BE2C (cell line): ENCODE results near the gene NOS3.
A peak's percentile ranks its signal among the peaks of the same experiment; 100 is the strongest.

Experiments used
- DNase-seq: peaks from one replicate; pipeline ENCODE4 v3.0.0-alpha.2; 2020
- H3K27me3 ChIP-seq: fragments of 250-450 bp; sonication (Bioruptor Pico); 2 replicates; pipeline ENCODE4 v1.5.1; 2020; ENCODE audit warnings: mild to moderate bottlenecking
- H3K36me3 ChIP-seq: fragments of 250-450 bp; sonication (Bioruptor Pico); 2 replicates; pipeline ENCODE4 v1.5.1; 2020; ENCODE audit warnings: mild to moderate bottlenecking
- H3K4me1 ChIP-seq: fragments of 250-450 bp; sonication (Bioruptor Pico); 2 replicates; pipeline ENCODE4 v1.5.1; 2020
- H3K4me3 ChIP-seq: 2 replicates; pipeline ENCODE4 v1.5.1; 2011; ENCODE audit warnings: low read depth, low read length
- H3K9me3 ChIP-seq: fragments of 250-450 bp; sonication (Bioruptor Pico); 2 replicates; pipeline ENCODE4 v1.5.1; 2020
- TF ChIP-seq, protein P1 (sequence below): IDR thresholded peaks from 2 replicates; pipeline ENCODE4 v1.5.1; 2012; ENCODE audit warnings: mild to moderate bottlenecking, low read depth, low read length

The NOS3 gene

DNA sequence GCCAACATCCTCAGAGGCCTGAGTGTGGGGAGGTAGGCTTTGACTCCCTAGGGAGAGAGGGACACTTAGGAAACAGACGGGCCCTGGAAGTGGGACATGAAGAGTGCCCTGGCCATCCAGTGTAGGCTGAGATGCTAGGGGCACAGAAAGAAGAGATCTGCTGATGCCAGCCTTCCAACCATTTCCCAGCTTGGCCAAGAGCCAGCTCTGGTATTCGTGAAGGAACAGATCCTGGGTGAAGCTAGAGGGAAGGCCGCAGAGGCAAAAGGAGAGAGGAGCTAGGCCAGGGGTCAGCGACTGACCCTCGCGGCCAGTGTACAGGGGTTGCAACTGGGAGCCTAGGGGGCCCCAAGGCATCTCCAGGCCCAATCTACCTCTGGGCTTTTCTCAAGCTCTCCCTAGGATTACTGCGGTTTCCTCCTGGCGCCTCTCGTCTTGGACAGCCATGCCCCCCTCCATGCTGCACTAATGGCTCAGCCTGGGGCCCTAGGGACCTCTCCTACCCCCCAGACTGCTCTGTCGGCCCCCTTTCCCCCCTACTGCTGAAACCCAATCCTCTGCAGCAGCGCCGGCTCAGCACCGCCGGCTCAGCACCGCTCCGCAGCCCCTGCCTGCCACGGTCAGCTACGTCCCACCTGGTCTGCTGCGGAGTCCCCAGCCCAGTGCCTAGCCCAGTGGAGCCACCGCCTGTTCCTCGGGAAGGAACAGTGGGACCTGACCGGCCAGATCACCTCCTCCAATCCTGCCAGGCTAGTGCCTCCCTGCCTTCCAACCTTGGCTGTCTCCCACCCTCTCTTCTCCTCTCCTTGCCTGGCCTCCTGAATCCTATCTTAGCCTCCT, 57.4 kb downstream of the NOS3 start, which contains the start of gene ASIC3:
Gene ASIC3, plus strand, starts transcription at position 556 of the 840 bp plus-strand sequence. CDS start 355 bp downstream, outside the sequence.
- H3K4me1 ChIP-seq = peaks cover 34% of the 10 kb centered on the region
- H3K36me3 ChIP-seq = peaks cover 7% of the 10 kb centered on the region; the same call in 1 of the 2 replicates
- TF ChIP-seq, protein P1, sequence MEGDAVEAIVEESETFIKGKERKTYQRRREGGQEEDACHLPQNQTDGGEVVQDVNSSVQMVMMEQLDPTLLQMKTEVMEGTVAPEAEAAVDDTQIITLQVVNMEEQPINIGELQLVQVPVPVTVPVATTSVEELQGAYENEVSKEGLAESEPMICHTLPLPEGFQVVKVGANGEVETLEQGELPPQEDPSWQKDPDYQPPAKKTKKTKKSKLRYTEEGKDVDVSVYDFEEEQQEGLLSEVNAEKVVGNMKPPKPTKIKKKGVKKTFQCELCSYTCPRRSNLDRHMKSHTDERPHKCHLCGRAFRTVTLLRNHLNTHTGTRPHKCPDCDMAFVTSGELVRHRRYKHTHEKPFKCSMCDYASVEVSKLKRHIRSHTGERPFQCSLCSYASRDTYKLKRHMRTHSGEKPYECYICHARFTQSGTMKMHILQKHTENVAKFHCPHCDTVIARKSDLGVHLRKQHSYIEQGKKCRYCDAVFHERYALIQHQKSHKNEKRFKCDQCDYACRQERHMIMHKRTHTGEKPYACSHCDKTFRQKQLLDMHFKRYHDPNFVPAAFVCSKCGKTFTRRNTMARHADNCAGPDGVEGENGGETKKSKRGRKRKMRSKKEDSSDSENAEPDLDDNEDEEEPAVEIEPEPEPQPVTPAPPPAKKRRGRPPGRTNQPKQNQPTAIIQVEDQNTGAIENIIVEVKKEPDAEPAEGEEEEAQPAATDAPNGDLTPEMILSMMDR = no peak
- H3K4me3 ChIP-seq = no peak within 1 kb of the TSS
- no peak for DNase-seq
- H3K27me3 ChIP-seq = no peaks in the 10 kb centered on the region
- H3K9me3 ChIP-seq = no peaks in the 10 kb centered on the region

DNA sequence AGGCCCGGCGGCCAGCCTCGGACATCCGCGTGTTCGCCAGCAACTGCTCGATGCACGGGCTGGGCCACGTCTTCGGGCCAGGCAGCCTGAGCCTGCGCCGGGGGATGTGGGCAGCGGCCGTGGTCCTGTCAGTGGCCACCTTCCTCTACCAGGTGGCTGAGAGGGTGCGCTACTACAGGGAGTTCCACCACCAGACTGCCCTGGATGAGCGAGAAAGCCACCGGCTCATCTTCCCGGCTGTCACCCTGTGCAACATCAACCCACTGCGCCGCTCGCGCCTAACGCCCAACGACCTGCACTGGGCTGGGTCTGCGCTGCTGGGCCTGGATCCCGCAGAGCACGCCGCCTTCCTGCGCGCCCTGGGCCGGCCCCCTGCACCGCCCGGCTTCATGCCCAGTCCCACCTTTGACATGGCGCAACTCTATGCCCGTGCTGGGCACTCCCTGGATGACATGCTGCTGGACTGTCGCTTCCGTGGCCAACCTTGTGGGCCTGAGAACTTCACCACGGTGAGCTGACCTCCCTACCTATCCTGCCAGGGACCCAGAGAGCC, 58.2 kb downstream of the NOS3 start:
- TF ChIP-seq, protein P1 = no peak
- DNase-seq = no peak
- peaks cover 34% of the 10 kb centered on the region for H3K4me1 ChIP-seq
- H3K27me3 ChIP-seq = no peaks in the 10 kb centered on the region
- no peak overlapping the region for H3K4me3 ChIP-seq
- H3K36me3 ChIP-seq = peaks cover 7% of the 10 kb centered on the region; the same call in 1 of the 2 replicates
- H3K9me3 ChIP-seq = no peaks in the 10 kb centered on the region

DNA sequence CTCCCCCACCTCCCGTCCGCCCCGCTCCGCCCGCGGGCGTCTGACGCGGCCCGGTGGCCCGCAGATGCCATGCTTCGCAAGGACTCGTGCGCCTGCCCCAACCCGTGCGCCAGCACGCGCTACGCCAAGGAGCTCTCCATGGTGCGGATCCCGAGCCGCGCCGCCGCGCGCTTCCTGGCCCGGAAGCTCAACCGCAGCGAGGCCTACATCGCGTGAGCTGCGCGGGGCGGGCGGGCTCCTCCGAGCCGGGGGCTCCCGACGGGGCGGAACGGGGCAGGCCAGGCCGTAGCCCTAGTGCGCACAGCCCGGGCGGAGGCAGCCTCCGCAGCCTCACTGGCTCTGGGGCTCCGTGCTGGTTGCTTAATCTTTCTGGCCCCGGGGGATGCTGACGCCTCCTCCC, 60.3 kb downstream of the NOS3 start:
- no peaks in the 10 kb centered on the region for H3K9me3 ChIP-seq
- TF ChIP-seq, protein P1 = no peak
- H3K4me3 ChIP-seq = no peak overlapping the region
- H3K27me3 ChIP-seq = no peaks in the 10 kb centered on the region
- H3K4me1 ChIP-seq = peaks cover 20% of the 10 kb centered on the region
- no peak for DNase-seq
- peaks cover 4% of the 10 kb centered on the region; the same call in 1 of the 2 replicates for H3K36me3 ChIP-seq

DNA sequence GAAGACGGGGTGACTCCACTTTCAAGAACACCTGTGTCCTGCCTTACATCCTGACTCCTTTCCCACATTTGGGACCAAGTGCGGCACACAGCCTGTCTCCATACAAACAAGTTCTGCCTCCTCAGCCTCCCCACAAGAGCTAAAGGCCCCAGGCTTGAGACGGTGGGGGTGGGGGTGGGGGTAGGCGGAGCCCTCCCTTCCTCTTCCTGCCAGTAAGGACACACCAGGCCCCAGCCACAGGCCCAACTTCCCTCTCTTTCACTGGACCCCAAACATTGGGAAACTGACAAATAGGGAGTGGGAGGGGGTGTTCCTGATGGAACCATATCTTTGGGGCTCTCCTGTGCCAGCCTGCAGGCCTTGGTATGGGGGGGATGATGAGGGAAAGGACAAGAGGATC, 62.3 kb downstream of the NOS3 start:
- H3K27me3 ChIP-seq = no peaks in the 10 kb centered on the region
- no peak for DNase-seq
- peaks cover 4% of the 10 kb centered on the region for H3K4me1 ChIP-seq

DNA sequence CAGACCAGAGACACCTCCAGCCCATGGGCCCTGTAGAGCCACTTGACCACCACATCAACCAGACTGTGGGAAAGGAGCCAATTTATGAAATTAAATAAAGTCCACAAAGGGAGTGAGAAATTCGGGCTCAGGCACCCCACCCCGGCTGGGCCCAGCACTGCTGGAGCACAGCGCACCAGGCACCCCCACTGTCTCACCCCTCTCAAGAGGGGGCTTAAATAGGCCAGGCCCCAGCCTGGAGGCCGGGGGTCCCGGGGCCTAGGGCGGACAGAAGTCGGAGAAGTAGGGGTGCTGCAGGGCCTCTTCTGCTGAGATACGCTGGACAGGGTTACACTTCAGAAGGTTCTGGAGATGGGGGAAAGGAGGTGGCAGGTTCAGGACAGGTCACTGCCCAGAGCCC, 62.9 kb downstream of the NOS3 start:
- Histone ChIP-seq H3K4me3 (no peak overlapping the region), H3K4me1 (peaks cover 7% of the 10 kb centered on the region), H3K36me3 (0 out of 2 replicates have a peak, but pooled peaks cover 4% of the 10 kb centered on the region), H3K9me3 (no peaks in the 10 kb centered on the region), H3K27me3 (no peaks in the 10 kb centered on the region)
- TF ChIP-seq, protein P1 = no peak
- no peak for DNase-seq

More for the DNA sequence above, 62.3 kb downstream of the NOS3 start:
- H3K9me3 ChIP-seq = no peaks in the 10 kb centered on the region
- TF ChIP-seq, protein P1 = no peak
- no peak overlapping the region for H3K4me3 ChIP-seq
- 0 out of 2 replicates have a peak, but pooled peaks cover 4% of the 10 kb centered on the region for H3K36me3 ChIP-seq

DNA sequence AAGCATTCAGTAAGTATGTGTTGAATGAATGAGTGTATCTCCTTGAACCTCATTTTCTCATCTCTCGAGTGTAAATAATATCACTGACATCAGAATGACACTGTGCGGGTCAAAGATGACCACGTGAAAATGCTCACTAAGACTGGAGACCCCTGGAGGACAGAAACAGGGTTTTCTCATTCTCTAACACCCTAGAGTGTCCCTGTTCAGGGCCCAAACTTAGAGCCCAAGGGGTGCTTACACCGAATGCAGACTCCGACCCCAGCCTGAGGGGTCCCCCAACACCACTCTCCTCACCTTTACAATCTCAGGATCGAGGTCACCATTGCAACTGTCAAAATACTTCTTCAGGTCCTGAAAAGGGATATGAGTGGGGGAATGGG, 65.5 kb downstream of the NOS3 start:
- peaks cover 11% of the 10 kb centered on the region for H3K4me1 ChIP-seq
- 0 out of 2 replicates have a peak, but pooled peaks cover 4% of the 10 kb centered on the region for H3K36me3 ChIP-seq
- TF ChIP-seq, protein P1 = peak; percentile 24; the same call in 1 of the 2 replicates
- no peak for DNase-seq
- no peaks in the 10 kb centered on the region for H3K27me3 ChIP-seq
- no peak overlapping the region for H3K4me3 ChIP-seq
- H3K9me3 ChIP-seq = no peaks in the 10 kb centered on the region
